Parathyroid adenoma (tissue), 2 donors: ENCODE measurements around the gene NDUFAF3.

Experiments
- H2AFZ ChIP-seq: fragments of 300-600 bp; sonication (generic); one replicate; pipeline ENCODE4 v1.7.0; 2017; ENCODE audit warnings: antibody characterized with exemption, mild to moderate bottlenecking
- H3K27ac ChIP-seq: fragments of 300-600 bp; sonication (generic); one replicate; pipeline ENCODE4 v1.7.0; 2017
- H3K27me3 ChIP-seq: fragments of 300-600 bp; sonication (generic); one replicate; pipeline ENCODE4 v1.7.0; 2017; ENCODE audit warnings: low read length; ENCODE audit not compliant: control insufficient read depth, insufficient read depth
- H3K36me3 ChIP-seq: fragments of 300-600 bp; sonication (generic); one replicate; pipeline ENCODE4 v1.7.0; 2017; ENCODE audit warnings: low read length; ENCODE audit not compliant: control insufficient read depth, insufficient read depth
- H3K4me1 ChIP-seq: fragments of 300-600 bp; sonication (generic); one replicate; pipeline ENCODE4 v1.7.0; 2017; ENCODE audit warnings: control low read depth
- H3K4me2 ChIP-seq: fragments of 300-600 bp; sonication (generic); one replicate; pipeline ENCODE4 v1.7.0; 2017; ENCODE audit warnings: low read length
- H3K4me3 ChIP-seq: fragments of 300-600 bp; sonication (generic); one replicate; pipeline ENCODE4 v1.7.0; 2017; ENCODE audit warnings: low read depth, low read length
- H3K79me2 ChIP-seq: fragments of 300-600 bp; sonication (generic); one replicate; pipeline ENCODE4 v1.7.0; 2017; ENCODE audit warnings: control low read depth
- H3K9ac ChIP-seq: fragments of 300-600 bp; sonication (generic); one replicate; pipeline ENCODE4 v1.7.0; 2017; ENCODE audit warnings: mild to moderate bottlenecking
- H3K9me3 ChIP-seq: fragments of 300-600 bp; sonication (generic); one replicate; pipeline ENCODE4 v1.7.0; 2017; ENCODE audit warnings: low read length; ENCODE audit not compliant: control insufficient read depth
- CTCF ChIP-seq: fragments of 300-600 bp; sonication (generic); IDR thresholded peaks from one replicate; pipeline ENCODE4 v1.7.0; 2017; ENCODE audit warnings: antibody characterized with exemption, mild to moderate bottlenecking
- donor health status: primary hyperparathyroidism.

Gene NDUFAF3

GRCh38 chr3:48982016-48982415, 39.9 kb upstream of the NDUFAF3 start:
- H3K36me3 ChIP-seq = no peaks in the 10 kb centered on the region
- TF ChIP-seq CTCF = no peak
- H2AFZ ChIP-seq = no peak overlapping the region
- H3K9ac ChIP-seq = no peak overlapping the region
- H3K27me3 ChIP-seq = no peaks in the 10 kb centered on the region
- H3K4me1 ChIP-seq = no peaks in the 10 kb centered on the region
- no peak overlapping the region for H3K4me2 ChIP-seq
- H3K79me2 ChIP-seq = no peaks in the 10 kb centered on the region
- H3K27ac ChIP-seq = no peak overlapping the region
- H3K9me3 ChIP-seq = no peaks in the 10 kb centered on the region
- H3K4me3 ChIP-seq = no peak overlapping the region

- H3K9me3 ChIP-seq = no peaks in the 10 kb centered on the region
- H3K36me3 ChIP-seq = no peaks in the 10 kb centered on the region
- H3K79me2 ChIP-seq = no peaks in the 10 kb centered on the region
- no peak for TF ChIP-seq CTCF
- H3K4me1 ChIP-seq = peaks cover 1% of the 10 kb centered on the region
- no peak overlapping the region for H3K9ac ChIP-seq
- H3K27me3 ChIP-seq = no peaks in the 10 kb centered on the region
- no peak overlapping the region for H3K4me2 ChIP-seq
- H3K4me3 ChIP-seq = no peak overlapping the region
- H3K27ac ChIP-seq = no peak overlapping the region
- H2AFZ ChIP-seq = no peak overlapping the region
These were observed 39.2 kb upstream of the NDUFAF3 start for GRCh38 chr3:48982686-48983085.

- H3K27me3 ChIP-seq = no peaks in the 10 kb centered on the region
- H3K4me1 ChIP-seq = peaks cover 5% of the 10 kb centered on the region
- TF ChIP-seq CTCF = no peak
- no peak overlapping the region for H3K27ac ChIP-seq
- no peaks in the 10 kb centered on the region for H3K9me3 ChIP-seq
- H3K79me2 ChIP-seq = peaks cover 3% of the 10 kb centered on the region
- no peak overlapping the region for H3K9ac ChIP-seq
- H3K36me3 ChIP-seq = no peaks in the 10 kb centered on the region
- H3K4me2 ChIP-seq = no peak overlapping the region
- H2AFZ ChIP-seq = no peak overlapping the region
- no peak overlapping the region for H3K4me3 ChIP-seq
These were observed 38.8 kb upstream of the NDUFAF3 start for GRCh38 chr3:48983096-48983495.

- no peaks in the 10 kb centered on the region for H3K27me3 ChIP-seq
- peaks cover 10% of the 10 kb centered on the region for H3K4me1 ChIP-seq
- H3K9ac ChIP-seq = no peak overlapping the region
- H3K9me3 ChIP-seq = no peaks in the 10 kb centered on the region
- no peak for TF ChIP-seq CTCF
- H3K4me2 ChIP-seq = no peak overlapping the region
- no peak overlapping the region for H3K4me3 ChIP-seq
- no peak overlapping the region for H3K27ac ChIP-seq
- H3K36me3 ChIP-seq = no peaks in the 10 kb centered on the region
- peaks cover 9% of the 10 kb centered on the region for H3K79me2 ChIP-seq
- no peak overlapping the region for H2AFZ ChIP-seq
These were observed 37.3 kb upstream of the NDUFAF3 start for GRCh38 chr3:48984663-48985062.

GRCh38 chr3:48985831-48986376, 36.0 kb upstream of the NDUFAF3 start:
- Histone ChIP-seq H3K4me2 (no peak overlapping the region), H3K9ac (no peak overlapping the region), H3K79me2 (peaks cover 13% of the 10 kb centered on the region), H3K36me3 (no peaks in the 10 kb centered on the region), H2AFZ (no peak overlapping the region), H3K4me1 (peaks cover 11% of the 10 kb centered on the region), H3K27ac (no peak overlapping the region), H3K4me3 (no peak overlapping the region), H3K27me3 (no peaks in the 10 kb centered on the region), H3K9me3 (no peaks in the 10 kb centered on the region)
- no peak for TF ChIP-seq CTCF
